Naive thymus-derived CD4-positive, alpha-beta T cell (primary cell): ENCODE data around the gene TAGLN3. TPM values are rescaled to one million over a fixed set of nuclear protein-coding genes. Genes with fewer than 3 reads are reported as not detected.

Experiments
- ATAC-seq: fragments of 150-1000 bp; cut with Tn5 transposase; 2 replicates; pipeline ENCODE4 v1.10.0; 2021; ENCODE audit warnings: mild to moderate bottlenecking, moderate library complexity
- CTCF ChIA-PET: fragments of 350-600 bp; sonication (Branson Sonifier 250); formaldehyde crosslinking; loops from one replicate; lab custom pipeline; 2021; ENCODE audit warnings: antibody characterized with exemption; lab: Charles Lee
- POLR2A ChIA-PET: fragments of 350-600 bp; sonication (Branson Sonifier 250); formaldehyde crosslinking; loops from one replicate; lab custom pipeline; 2021; ENCODE audit warnings: antibody characterized with exemption, inconsistent platforms; lab: Charles Lee
- DNase-seq, 9 donors: peaks; one replicate each; pipeline versions ENCODE4 v3.0.0 to v3.0.0-alpha.2; 2020 to 2022; ENCODE audit warnings: mixed read lengths in 1 of 9
- H3K27ac ChIP-seq: one replicate; pipeline ENCODE4 v1.7.0; 2013; ENCODE audit warnings: mild to moderate bottlenecking, low read depth, low read length, moderate library complexity
- H3K27me3 ChIP-seq, 2 donors: one replicate each; pipeline ENCODE4 v1.7.0; 2013; ENCODE audit warnings: low read length in 2 of 2, mild to moderate bottlenecking in 2 of 2, moderate library complexity in 2 of 2; ENCODE audit not compliant: control insufficient read depth in 2 of 2, insufficient read depth in 2 of 2
- H3K36me3 ChIP-seq, 3 experiments: 1 replicate in 2 of 3; 2 replicates in 1 of 3; pipeline ENCODE4 v1.7.0; 2013; ENCODE audit warnings: low read length in 3 of 3, mild to moderate bottlenecking in 3 of 3, moderate library complexity in 1 of 3; ENCODE audit not compliant: insufficient read depth in 3 of 3, control insufficient read depth in 2 of 3
- H3K4me1 ChIP-seq, 2 donors: one replicate each; pipeline ENCODE4 v1.7.0; 2013; ENCODE audit warnings: low read length in 2 of 2, mild to moderate bottlenecking in 2 of 2, moderate library complexity in 1 of 2; ENCODE audit not compliant: control insufficient read depth in 2 of 2, insufficient read depth in 2 of 2
- H3K4me3 ChIP-seq: 2 replicates; pipeline ENCODE4 v1.7.0; 2013; ENCODE audit warnings: mild to moderate bottlenecking, low read length
- H3K9me3 ChIP-seq, 3 experiments: 1 replicate in 2 of 3; 2 replicates in 1 of 3; pipeline ENCODE4 v1.7.0; 2013; ENCODE audit warnings: low read length in 3 of 3; ENCODE audit not compliant: control insufficient read depth in 2 of 3
- H3K27ac Mint-ChIP-seq, 9 donors: one replicate each; pipeline ENCODE4 v1.8.0; 2020 to 2022; ENCODE audit warnings: mixed read lengths in 9 of 9, mild to moderate bottlenecking in 8 of 9, moderate library complexity in 5 of 9, inconsistent platforms in 2 of 9
- H3K27me3 Mint-ChIP-seq, 5 donors: one replicate each; pipeline ENCODE4 v1.8.0; 2021 to 2022; ENCODE audit warnings: mixed read lengths in 5 of 5, mild to moderate bottlenecking in 1 of 5
- H3K36me3 Mint-ChIP-seq, 5 donors: one replicate each; pipeline ENCODE4 v1.8.0; 2020 to 2022; ENCODE audit warnings: mixed read lengths in 5 of 5, mild to moderate bottlenecking in 3 of 5, inconsistent platforms in 1 of 5
- H3K4me1 Mint-ChIP-seq, 7 donors: one replicate each; pipeline ENCODE4 v1.8.0; 2020 to 2022; ENCODE audit warnings: mixed read lengths in 7 of 7, mild to moderate bottlenecking in 3 of 7, inconsistent platforms in 1 of 7
- H3K4me3 Mint-ChIP-seq, 10 donors: one replicate each; pipeline ENCODE4 v1.8.0; 2020 to 2022; ENCODE audit warnings: mild to moderate bottlenecking in 10 of 10, mixed read lengths in 10 of 10, moderate library complexity in 6 of 10, inconsistent platforms in 2 of 10
- H3K9me3 Mint-ChIP-seq, 11 donors: one replicate each; pipeline ENCODE4 v1.8.0; 2020 to 2022; ENCODE audit warnings: mixed read lengths in 11 of 11, mild to moderate bottlenecking in 4 of 11, inconsistent platforms in 1 of 11, moderate library complexity in 1 of 11
- intact Hi-C, 2 donors: fragments of 100-400 bp; cut with micrococcal nuclease; formaldehyde crosslinking; loops; one replicate each; pipeline ENCODE4 v1.15.1; 2023
- polyA plus RNA-seq, 2 donors: library from polyadenylated mRNA; unstranded; fragments of 300-500 nt; fragmentation: Illumina TruSeq; gene quantifications; one replicate each; pipeline ENCODE4 v1.2.3, GENCODE V29; 2021
- total RNA-seq, 6 experiments: library from RNA in 5 of 6; stranded (reverse) in 5 of 6; gene quantifications; 1 replicate in 5 of 6; 2 replicates in 1 of 6; pipeline ENCODE4 v1.2.3 and lab custom pipeline; 2021 to 2026

TAGLN3 gene
- total RNA-seq: under 1 TPM in 1 of 5 experiments, not detected in 4; 0.51 TPM
- not detected for polyA plus RNA-seq
- not detected for total RNA-seq (lab: John Stamatoyannopoulos, UW)

GRCh38 chr3:111998636-111999483, at the start of gene TAGLN3:
Gene TAGLN3, plus strand, starts transcription at chr3:111998922. Its CDS starts 501 bp downstream, at chr3:111999423.
- no peaks in the 10 kb centered on the region for H3K27me3 Mint-ChIP-seq
- ChIA-PET CTCF (interaction anchor here (0.6 to 1.8 kb wide), 3 partner anchors 9 to 15 kb away, joined by 3 to 11 read pairs (median 5); no protein-coding TSS in a partner anchor), POLR2A (interaction anchor here (0.6 kb wide), 1 partner anchor 21 kb away, joined by 3 read pairs; no protein-coding TSS in a partner anchor)
- no peaks in the 10 kb centered on the region for H3K9me3 Mint-ChIP-seq
- Histone ChIP-seq H3K27ac (no peak within 1 kb of the TSS), H3K9me3 (no peaks in the 10 kb centered on the region), H3K27me3 (no peaks in the 10 kb centered on the region), H3K36me3 (no peaks in the 10 kb centered on the region), H3K4me3 (peak within 1 kb of the TSS; percentile 49), H3K4me1 (peaks cover 5 to 22% of the 10 kb centered on the region in 2 donors)
- peaks cover 16 to 47% (median 35%) of the 10 kb centered on the region in 7 donors for H3K4me1 Mint-ChIP-seq
- ATAC-seq (peak; percentile 69), DNase-seq (peak in 1 of 9 donors; percentile 22)
- H3K4me3 Mint-ChIP-seq: peak within 1 kb of the TSS; percentile 75 to 91 (median 85)
- H3K36me3 Mint-ChIP-seq: peaks cover 0 to 9% (median 5%) of the 10 kb centered on the region in 5 donors
- intact Hi-C loops: loop anchor here in 1 of 2 donors (1.0 kb wide), 2 partner anchors 10 to 19 kb away; no protein-coding TSS in a partner anchor
- H3K27ac Mint-ChIP-seq: peak within 1 kb of the TSS in 2 of 9 donors; percentile 43 to 67

GRCh38 chr3:111949712-111950111, 49.0 kb upstream of the TAGLN3 start:
- Histone ChIP-seq H3K27me3 (no peaks in the 10 kb centered on the region), H3K4me3 (no peak overlapping the region), H3K27ac (no peak overlapping the region), H3K4me1 (no peaks in the 10 kb centered on the region), H3K36me3 (no peaks in the 10 kb centered on the region), H3K9me3 (no peaks in the 10 kb centered on the region)
- CTCF ChIA-PET: no interaction called here
- Mint-ChIP-seq H3K9me3 (no peaks in the 10 kb centered on the region), H3K4me3 (no peak overlapping the region), H3K4me1 (no peaks in the 10 kb centered on the region), H3K27ac (no peak overlapping the region), H3K36me3 (no peaks in the 10 kb centered on the region), H3K27me3 (peaks cover 0 to 25% (median 4%) of the 10 kb centered on the region in 5 donors)
- POLR2A ChIA-PET: interaction anchor here (0.7 kb wide), 1 partner anchor 201 kb away, joined by 6 read pairs; no protein-coding TSS in a partner anchor
- intact Hi-C loops: no loop called here
- no peak for ATAC-seq
- no peak for DNase-seq

GRCh38 chr3:111951032-111951431, 47.7 kb upstream of the TAGLN3 start:
- DNase-seq (no peak), ATAC-seq (no peak)
- H3K27me3 ChIP-seq: no peaks in the 10 kb centered on the region
- Mint-ChIP-seq H3K36me3 (no peaks in the 10 kb centered on the region), H3K4me3 (no peak overlapping the region), H3K9me3 (no peaks in the 10 kb centered on the region), H3K27me3 (peaks cover 0 to 25% (median 0%) of the 10 kb centered on the region in 5 donors), H3K4me1 (no peaks in the 10 kb centered on the region), H3K27ac (no peak overlapping the region)
- no peak overlapping the region for H3K4me3 ChIP-seq
- CTCF ChIA-PET: no interaction called here
- H3K9me3 ChIP-seq: no peaks in the 10 kb centered on the region
- no peaks in the 10 kb centered on the region for H3K36me3 ChIP-seq
- H3K27ac ChIP-seq: no peak overlapping the region
- POLR2A ChIA-PET: no interaction called here
- H3K4me1 ChIP-seq: no peaks in the 10 kb centered on the region
- intact Hi-C loops: no loop called here

DNA sequence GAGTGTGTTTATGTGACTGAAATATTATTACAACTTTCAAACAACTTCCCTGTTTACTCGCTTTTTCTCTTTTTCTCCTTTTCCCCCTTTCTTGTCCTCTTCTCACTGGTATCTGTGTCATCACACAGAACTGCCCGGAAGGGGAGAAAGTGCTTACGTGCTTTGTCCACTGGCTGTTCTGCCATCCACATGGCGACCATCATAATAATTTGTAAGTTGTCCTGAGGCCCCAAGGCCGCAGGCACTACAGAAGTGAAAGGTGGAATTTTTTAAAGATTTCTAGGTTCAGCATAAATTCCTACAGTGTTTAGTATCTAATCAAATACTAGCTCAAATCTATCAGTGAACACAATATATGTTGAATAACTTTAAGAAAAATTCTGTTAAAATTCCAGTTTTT, 46.6 kb upstream of the TAGLN3 start:
- H3K9me3 Mint-ChIP-seq: no peaks in the 10 kb centered on the region
- Histone ChIP-seq H3K4me3 (no peak overlapping the region), H3K4me1 (no peaks in the 10 kb centered on the region), H3K9me3 (no peaks in the 10 kb centered on the region), H3K27ac (no peak overlapping the region), H3K36me3 (no peaks in the 10 kb centered on the region), H3K27me3 (no peaks in the 10 kb centered on the region)
- no peak for ATAC-seq
- no peak for DNase-seq
- no peak overlapping the region for H3K4me3 Mint-ChIP-seq
- peaks cover 0 to 24% (median 0%) of the 10 kb centered on the region in 5 donors for H3K27me3 Mint-ChIP-seq
- ChIA-PET POLR2A (no interaction called here), CTCF (no interaction called here)
- H3K4me1 Mint-ChIP-seq: no peaks in the 10 kb centered on the region
- intact Hi-C loops: no loop called here
- no peaks in the 10 kb centered on the region for H3K36me3 Mint-ChIP-seq
- no peak overlapping the region for H3K27ac Mint-ChIP-seq

- Mint-ChIP-seq H3K27ac (no peak overlapping the region), H3K9me3 (no peaks in the 10 kb centered on the region), H3K27me3 (peaks cover 0 to 19% (median 0%) of the 10 kb centered on the region in 5 donors), H3K4me3 (no peak overlapping the region), H3K4me1 (no peaks in the 10 kb centered on the region), H3K36me3 (no peaks in the 10 kb centered on the region)
- Histone ChIP-seq H3K27ac (no peak overlapping the region), H3K27me3 (no peaks in the 10 kb centered on the region), H3K9me3 (no peaks in the 10 kb centered on the region), H3K4me1 (no peaks in the 10 kb centered on the region), H3K36me3 (no peaks in the 10 kb centered on the region), H3K4me3 (no peak overlapping the region)
- intact Hi-C loops: no loop called here
- ChIA-PET POLR2A (no interaction called here), CTCF (interaction anchor here (0.5 kb wide), 1 partner anchor 11 kb away, joined by 4 read pairs; no protein-coding TSS in a partner anchor)
- no peak for DNase-seq
- ATAC-seq: no peak
Observed at GRCh38 chr3:111952866-111953450, 45.8 kb upstream of the TAGLN3 start.

DNA sequence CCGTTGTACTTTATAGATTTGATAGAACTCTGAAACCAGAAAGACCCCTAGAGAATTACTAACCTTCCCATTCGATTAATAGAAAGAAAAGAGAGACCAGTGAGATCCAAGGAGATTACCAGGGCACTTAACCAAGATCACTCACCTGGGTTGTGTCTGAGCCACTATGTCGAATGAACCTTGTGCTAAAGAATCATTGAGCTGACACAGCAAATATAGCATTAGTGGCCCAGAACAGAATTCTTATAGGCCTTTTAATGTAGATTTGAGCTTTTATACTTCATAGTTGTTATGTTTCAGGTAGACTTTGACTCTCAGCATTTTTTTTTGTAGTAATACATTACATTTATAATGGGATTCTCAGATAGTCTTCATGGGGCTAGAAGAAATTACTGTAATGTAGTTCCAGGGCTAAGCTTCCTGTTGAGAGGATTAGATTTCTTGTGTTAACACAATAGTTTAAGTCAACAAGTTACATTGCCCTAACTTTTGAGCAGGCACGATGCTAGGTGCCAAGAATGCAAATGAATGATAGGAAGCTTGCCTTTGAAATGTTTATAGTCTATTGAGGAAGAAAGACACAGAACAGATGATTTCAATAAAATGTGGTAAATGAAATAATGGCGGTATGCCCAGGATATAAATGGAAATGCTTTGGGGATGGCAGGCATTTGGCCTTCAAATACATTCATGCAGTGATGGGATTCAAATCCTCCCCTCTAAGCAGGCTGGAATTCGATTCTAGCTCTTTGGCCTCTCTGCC, 44.3 kb upstream of the TAGLN3 start:
- Histone ChIP-seq H3K4me3 (no peak overlapping the region), H3K4me1 (no peaks in the 10 kb centered on the region), H3K9me3 (no peaks in the 10 kb centered on the region), H3K27me3 (no peaks in the 10 kb centered on the region), H3K36me3 (no peaks in the 10 kb centered on the region), H3K27ac (no peak overlapping the region)
- no peaks in the 10 kb centered on the region for H3K36me3 Mint-ChIP-seq
- H3K4me1 Mint-ChIP-seq: no peaks in the 10 kb centered on the region
- no peak for ATAC-seq
- DNase-seq: no peak
- intact Hi-C loops: no loop called here
- H3K27me3 Mint-ChIP-seq: peaks cover 0 to 11% (median under 1%) of the 10 kb centered on the region in 5 donors
- H3K27ac Mint-ChIP-seq: no peak overlapping the region
- ChIA-PET POLR2A (no interaction called here), CTCF (no interaction called here)
- H3K4me3 Mint-ChIP-seq: no peak overlapping the region
- no peaks in the 10 kb centered on the region for H3K9me3 Mint-ChIP-seq
